H1 (cell line): ENCODE results near the gene PNRC2. TPM values are rescaled to one million over a fixed set of nuclear protein-coding genes. Genes with fewer than 3 reads are reported as not detected.

Source experiments
- CTCF ChIA-PET: fragments of 300-600 bp; sonication (Branson Sonifier 250); formaldehyde crosslinking; loops from one replicate; lab custom pipeline; 2021; ENCODE audit not compliant: partially characterized antibody; lab: Charles Lee
- POLR2A ChIA-PET: fragments of 300-600 bp; sonication (Branson Sonifier 250); formaldehyde crosslinking; loops from one replicate; lab custom pipeline; 2021; ENCODE audit warnings: inconsistent platforms; ENCODE audit not compliant: partially characterized antibody; lab: Charles Lee
- DNase-seq, 2 experiments: peaks; one replicate each; pipeline versions ENCODE4 v3.0.0 to v3.0.0-alpha.2; 2010 to 2022; ENCODE audit warnings: low spot score in 2 of 2, low read depth in 1 of 2, mixed read lengths in 1 of 2
- FAIRE-seq: peaks from 2 replicates; lab custom pipeline; 2011; peaks lifted over from hg19 to GRCh38; lab: Jason Lieb, UNC
- H2AFZ ChIP-seq: 2 replicates; pipeline ENCODE4 v1.8.1; 2012; ENCODE audit warnings: low read length, inconsistent platforms
- H2AK5ac ChIP-seq: 2 replicates; pipeline ENCODE4 v1.6.1; 2013; ENCODE audit warnings: low read depth, low read length
- H2BK120ac ChIP-seq: replicated peaks from 2 replicates; pipeline ENCODE3; 2013; ENCODE audit warnings: low read depth, low read length, inconsistent platforms
- H2BK12ac ChIP-seq: 2 replicates; pipeline ENCODE4 v1.6.1; 2013; ENCODE audit warnings: low read depth, low read length
- H2BK15ac ChIP-seq: 2 replicates; pipeline ENCODE4 v1.6.1; 2013; ENCODE audit warnings: low read length
- H2BK20ac ChIP-seq: 2 replicates; pipeline ENCODE4 v1.6.1; 2013; ENCODE audit warnings: low read length
- H2BK5ac ChIP-seq: 2 replicates; pipeline ENCODE4 v1.6.1; 2013; ENCODE audit warnings: low read depth, low read length
- H3K14ac ChIP-seq: 2 replicates; pipeline ENCODE4 v1.6.1; 2013; ENCODE audit warnings: inconsistent platforms; ENCODE audit not compliant: insufficient read length
- H3K18ac ChIP-seq: 2 replicates; pipeline ENCODE4 v1.6.1; 2013; ENCODE audit warnings: low read length; ENCODE audit errors: extremely low read depth
- H3K23ac ChIP-seq: 2 replicates; pipeline ENCODE4 v1.6.1; 2013; ENCODE audit warnings: inconsistent platforms; ENCODE audit not compliant: insufficient read length
- H3K23me2 ChIP-seq: 2 replicates; pipeline ENCODE4 v1.6.1; 2013; ENCODE audit warnings: low read depth, low read length
- H3K27ac ChIP-seq: 2 replicates; pipeline ENCODE4 v1.6.1; 2011; ENCODE audit warnings: low read depth, low read length, inconsistent platforms
- H3K27me3 ChIP-seq, 4 experiments: replicated peaks in 1 of 4; 1 replicate in 1 of 4; 2 replicates in 3 of 4; pipeline versions ENCODE4 v1.6.1 to v1.8.1; 2011 to 2013; ENCODE audit warnings: low read length in 3 of 4, mild to moderate bottlenecking in 3 of 4, inconsistent platforms in 2 of 4, mixed read lengths in 2 of 4, moderate library complexity in 1 of 4; ENCODE audit not compliant: control insufficient read depth in 3 of 4, insufficient read depth in 3 of 4; ENCODE audit errors: extremely low read depth in 1 of 4
- H3K36me3 ChIP-seq, 4 experiments: 2 replicates each; pipeline versions ENCODE4 v1.6.1 to v1.8.1; 2011 to 2013; ENCODE audit warnings: mild to moderate bottlenecking in 4 of 4, low read length in 3 of 4, moderate library complexity in 2 of 4, control low read depth in 1 of 4, inconsistent platforms in 1 of 4; ENCODE audit not compliant: insufficient read depth in 4 of 4, control insufficient read depth in 2 of 4
- H3K4ac ChIP-seq: replicated peaks from 2 replicates; pipeline ENCODE3; 2013; ENCODE audit warnings: low read length, low read depth, mixed read lengths, inconsistent platforms; ENCODE audit not compliant: insufficient read length
- H3K4me1 ChIP-seq, 4 experiments: replicated peaks in 1 of 4; 1 replicate in 1 of 4; 2 replicates in 3 of 4; pipeline versions ENCODE4 v1.6.1 to v1.8.1; 2011 to 2013; ENCODE audit warnings: low read length in 3 of 4, inconsistent platforms in 2 of 4, mixed read lengths in 1 of 4; ENCODE audit not compliant: insufficient read depth in 4 of 4, control insufficient read depth in 3 of 4
- H3K4me2 ChIP-seq, 2 experiments: 2 replicates each; pipeline versions ENCODE4 v1.6.1 to v1.8.1; 2011 to 2013; ENCODE audit warnings: low read depth in 2 of 2, low read length in 2 of 2, control low read depth in 1 of 2, inconsistent platforms in 1 of 2, mild to moderate bottlenecking in 1 of 2; ENCODE audit not compliant: insufficient read depth in 1 of 2
- H3K4me3 ChIP-seq, 4 experiments: fragments of 200-600, 300-600 bp in 1 of 4; sonication (generic), shearing (Covaris generic), sonication (Bioruptor Twin) in 1 of 4; 2 replicates each; pipeline versions ENCODE4 v1.5.1 to v1.8.1; 2011 to 2016; ENCODE audit warnings: low read length in 4 of 4, low read depth in 3 of 4, control low read depth in 2 of 4, inconsistent platforms in 2 of 4, mild to moderate bottlenecking in 2 of 4, mixed read lengths in 1 of 4, moderate library complexity in 1 of 4; ENCODE audit not compliant: insufficient read depth in 2 of 4; ENCODE audit errors: extremely low read depth in 1 of 4
- H3K56ac ChIP-seq: replicated peaks from 2 replicates; pipeline ENCODE3; 2013; ENCODE audit warnings: low read depth, mild to moderate bottlenecking, mixed read lengths, low read length, inconsistent platforms; ENCODE audit not compliant: insufficient read length
- H3K79me1 ChIP-seq: 2 replicates; pipeline ENCODE4 v1.6.1; 2013; ENCODE audit warnings: low read depth, low read length, control low read depth
- H3K79me2 ChIP-seq, 2 experiments: 2 replicates each; pipeline versions ENCODE4 v1.6.1 to v1.8.1; 2012 to 2013; ENCODE audit warnings: low read length in 2 of 2, mild to moderate bottlenecking in 2 of 2, inconsistent platforms in 1 of 2; ENCODE audit not compliant: insufficient read depth in 2 of 2, control insufficient read depth in 1 of 2
- H3K9ac ChIP-seq, 4 experiments: replicated peaks in 1 of 4; 1 replicate in 1 of 4; 2 replicates in 3 of 4; pipeline versions ENCODE4 v1.6.1 to v1.8.1; 2011 to 2013; ENCODE audit warnings: low read depth in 3 of 4, low read length in 3 of 4, control low read depth in 2 of 4, mild to moderate bottlenecking in 2 of 4, moderate library complexity in 2 of 4, inconsistent platforms in 1 of 4; ENCODE audit errors: extremely low read depth in 1 of 4
- H3K9me3 ChIP-seq, 2 experiments: 2 replicates each; pipeline versions ENCODE4 v1.6.1 to v1.8.1; 2012 to 2013; ENCODE audit warnings: mild to moderate bottlenecking in 2 of 2, moderate library complexity in 2 of 2, control low read depth in 1 of 2, inconsistent platforms in 1 of 2, low read depth in 1 of 2, low read length in 1 of 2, mixed read lengths in 1 of 2; ENCODE audit not compliant: insufficient read depth in 2 of 2
- H4K20me1 ChIP-seq, 2 experiments: replicated peaks in 1 of 2; 2 replicates each; pipeline versions ENCODE3 to v1.8.1; 2011 to 2013; ENCODE audit warnings: inconsistent platforms in 2 of 2, low read length in 2 of 2, mild to moderate bottlenecking in 1 of 2; ENCODE audit not compliant: insufficient read depth in 2 of 2, control insufficient read depth in 1 of 2
- H4K5ac ChIP-seq: 2 replicates; pipeline ENCODE4 v1.6.1; 2013; ENCODE audit warnings: low read length, low read depth, mixed read lengths, inconsistent platforms; ENCODE audit not compliant: insufficient read length
- H4K8ac ChIP-seq: 2 replicates; pipeline ENCODE4 v1.8.0; 2013; ENCODE audit warnings: mild to moderate bottlenecking, moderate library complexity, low read length, inconsistent platforms; ENCODE audit not compliant: insufficient read depth; ENCODE audit errors: extremely low read depth
- H4K91ac ChIP-seq: replicated peaks from 2 replicates; pipeline ENCODE3; 2013; ENCODE audit warnings: low read length, mixed read lengths, inconsistent platforms; ENCODE audit not compliant: insufficient read length
- ASH2L ChIP-seq: fragments of 200-600, 300-600 bp; sonication (generic); IDR thresholded peaks from one replicate; pipeline ENCODE4 v1.7.1; 2017; ENCODE audit warnings: low read length
- CREB1 ChIP-seq: IDR thresholded peaks from 2 replicates; pipeline ENCODE4 v1.6.1; 2012; ENCODE audit warnings: inconsistent platforms
- CTCF ChIP-seq, 3 experiments: IDR thresholded peaks; 1 replicate in 2 of 3; 2 replicates in 1 of 3; pipeline versions ENCODE4 v1.5.1 to v1.6.1; 2011; ENCODE audit warnings: low read length in 3 of 3, mild to moderate bottlenecking in 3 of 3, inconsistent platforms in 2 of 3, low read depth in 1 of 3, moderate library complexity in 1 of 3; ENCODE audit not compliant: insufficient read depth in 1 of 3; ENCODE audit errors: control extremely low read depth in 1 of 3
- EGR1 ChIP-seq: IDR thresholded peaks from 2 replicates; pipeline ENCODE4 v1.6.1; 2011; ENCODE audit warnings: low read depth, low read length, borderline replicate concordance
- GABPA ChIP-seq: IDR thresholded peaks from 2 replicates; pipeline ENCODE4 v1.6.1; 2011; ENCODE audit warnings: mild to moderate bottlenecking, low read length, moderate library complexity, borderline replicate concordance; ENCODE audit not compliant: insufficient read depth
- JUN ChIP-seq: IDR thresholded peaks from 2 replicates; pipeline ENCODE4 v1.6.1; 2011; ENCODE audit warnings: low read depth, mild to moderate bottlenecking, improper control_type of control experiment, low read length
- NANOG ChIP-seq: IDR thresholded peaks from 2 replicates; pipeline ENCODE4 v1.6.1; 2011; ENCODE audit warnings: low read length, low read depth, mild to moderate bottlenecking, inconsistent platforms; ENCODE audit not compliant: insufficient read depth, poor library complexity, severe bottlenecking
- PHF8 ChIP-seq: fragments of 200-600 bp; sonication (generic); conservative IDR thresholded peaks from 2 replicates; pipeline ENCODE4 v1.7.1; 2012; ENCODE audit warnings: low read depth, mild to moderate bottlenecking, inconsistent platforms, low read length, moderate library complexity
- POLR2A ChIP-seq, 2 experiments: IDR thresholded peaks; 1 replicate in 1 of 2; 2 replicates in 1 of 2; pipeline ENCODE4 v1.6.1; 2011; ENCODE audit warnings: low read depth in 2 of 2, low read length in 2 of 2, mild to moderate bottlenecking in 2 of 2; ENCODE audit errors: control extremely low read depth in 1 of 2
- POLR2AphosphoS5 ChIP-seq: IDR thresholded peaks from 2 replicates; pipeline ENCODE4 v1.6.1; 2011; ENCODE audit warnings: low read depth, low read length
- RFX5 ChIP-seq: IDR thresholded peaks from 2 replicates; pipeline ENCODE4 v1.6.1; 2011; ENCODE audit warnings: low read depth, low read length, improper control_type of control experiment, borderline replicate concordance
- YY1 ChIP-seq: IDR thresholded peaks from 2 replicates; pipeline ENCODE4 v1.6.1; 2011; ENCODE audit warnings: low read depth, mild to moderate bottlenecking, low read length
- WGBS, 2 experiments: shearing (Covaris generic) in 1 of 2; methylation state at CpG; one replicate each; pipeline versions ENCODE4 v1.1.6 to v1.1.7; 2013 to 2015; ENCODE audit warnings: low lambda C conversion rate in 2 of 2, mixed read lengths in 2 of 2, inconsistent platforms in 1 of 2, low coverage in 1 of 2, missing lambda C conversion rate in 1 of 2; ENCODE audit not compliant: insufficient replicate concordance in 2 of 2, insufficient coverage in 1 of 2, insufficient read length in 1 of 2; ENCODE audit errors: extremely low coverage in 1 of 2, missing lambda C conversion rate in 1 of 2; 5-methylcytosine and 5-hydroxymethylcytosine counted together
- polyA plus RNA-seq, 7 experiments: library from polyadenylated mRNA; depleted of rRNA in 3 of 7; stranded (reverse) in 5 of 7; unstranded in 2 of 7; fragments of >200 nt in 5 of 7; fragments of 200-250 nt in 2 of 7; gene quantifications; 1 replicate in 5 of 7; 2 replicates in 1 of 7; 4 replicates in 1 of 7; pipeline versions ENCODE4 v1.2.1 to v1.2.3, GENCODE V29; 2011 to 2013; ENCODE audit warnings: missing spikeins in 2 of 7, mixed read lengths in 2 of 7
- total RNA-seq: library from RNA; stranded (reverse); fragmentation: NEBNext Ultra II Directional; extraction: Animal tissue kit (Norgen Biotek cat#: 25700); gene quantifications from 2 replicates; pipeline ENCODE4 v1.2.1, GENCODE V29; 2021

Gene PNRC2
- total and polyA plus RNA-seq, 2 of the 8 experiments (the other 6 are each of a cell fraction or from before 2014, with no cell fraction given) = 57.5 to 147 TPM

DNA sequence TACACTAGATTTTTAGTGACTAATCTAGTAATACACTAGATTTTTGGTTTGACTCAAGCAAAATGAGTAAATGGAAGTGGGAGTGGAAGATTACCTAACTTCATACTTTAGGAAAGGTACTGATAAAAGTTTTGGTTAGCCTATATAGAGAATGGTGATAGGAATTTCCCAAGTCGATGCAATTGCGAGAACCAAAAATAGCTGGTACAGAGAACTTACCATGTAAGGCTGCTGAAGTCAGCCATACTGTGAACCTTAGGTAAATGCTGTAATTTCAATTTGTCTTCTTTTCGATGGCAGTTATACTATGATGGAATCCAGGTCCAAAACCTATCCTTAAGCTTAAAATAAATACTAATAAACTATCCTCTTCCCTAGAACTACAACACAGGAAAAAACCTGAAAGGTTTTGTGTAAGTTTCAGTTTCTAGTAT, 4.6 kb downstream of the PNRC2 start:
- H2BK5ac ChIP-seq = no peak overlapping the region
- H3K4me3 ChIP-seq = no peak overlapping the region
- H2AK5ac ChIP-seq = no peak overlapping the region
- no peak overlapping the region for H3K4ac ChIP-seq
- H2BK15ac ChIP-seq = no peak overlapping the region
- peaks cover 2 to 66% (median 17%) of the 10 kb centered on the region in 4 experiments; a peak in 6 of 8 replicates for H3K36me3 ChIP-seq
- H3K56ac ChIP-seq = no peak overlapping the region
- H4K20me1 ChIP-seq = peaks cover 0 to 6% of the 10 kb centered on the region in 2 experiments
- H2AFZ ChIP-seq = no peak overlapping the region
- H2BK20ac ChIP-seq = no peak overlapping the region
- H3K14ac ChIP-seq = no peak overlapping the region
- H3K23me2 ChIP-seq = no peaks in the 10 kb centered on the region
- FAIRE-seq = no peak
- no peak overlapping the region for H2BK12ac ChIP-seq
- no peak overlapping the region for H3K27ac ChIP-seq
- H3K23ac ChIP-seq = no peak overlapping the region
- H4K91ac ChIP-seq = no peak overlapping the region
- 93% methylated on average over 3 of the region's 3 CpGs; no CpG with 5 or more reads in 1 of the 2 experiments for WGBS, 2 experiments
- no peak for DNase-seq
- peaks cover 0 to 26% of the 10 kb centered on the region in 2 experiments; a peak in 2 of 4 replicates for H3K79me2 ChIP-seq
- H3K9ac ChIP-seq = no peak overlapping the region
- H3K18ac ChIP-seq = no peak overlapping the region
- no peak overlapping the region for H3K4me2 ChIP-seq
- no peak overlapping the region for H4K5ac ChIP-seq
- H3K4me1 ChIP-seq = no peaks in the 10 kb centered on the region
- H4K8ac ChIP-seq = no peak overlapping the region
- ChIA-PET POLR2A (interaction anchor here (0.7 to 16.6 kb wide), 6 partner anchors 14 to 187 kb away, joined by 3 to 267 read pairs (median 4); partner anchors contain the start of gene SRSF10), CTCF (interaction anchor here (0.5 to 2.9 kb wide), 3 partner anchors 63 to 565 kb away, joined by 3 to 9 read pairs (median 4); no protein-coding TSS in a partner anchor)
- no peaks in the 10 kb centered on the region for H3K79me1 ChIP-seq
- H3K27me3 ChIP-seq = no peaks in the 10 kb centered on the region
- H2BK120ac ChIP-seq = no peak overlapping the region
- H3K9me3 ChIP-seq = no peaks in the 10 kb centered on the region
- TF ChIP-seq CREB1 = no peak
- no peak for TF ChIP-seq YY1
- no peak for TF ChIP-seq PHF8
- TF ChIP-seq GABPA = no peak
- no peak for TF ChIP-seq ASH2L
- TF ChIP-seq RFX5 = no peak
- TF ChIP-seq NANOG = no peak
- TF ChIP-seq POLR2A (IDR thresholded peaks at IDR 0.05; ENCODE audit: control extremely low read depth in 1 of 2, low read depth in 2 of 2, low read length in 2 of 2) = no peak
- no peak; the same call in 1 of the 2 replicates for TF ChIP-seq POLR2AphosphoS5
- TF ChIP-seq CTCF (IDR thresholded peaks at IDR 0.05; ENCODE audit: control extremely low read depth in 1 of 3, insufficient read depth in 1 of 3, low read depth in 1 of 3, low read length in 3 of 3) = no peak
- TF ChIP-seq EGR1 = no peak
- TF ChIP-seq JUN = no peak
